GM12891 (cell line): Measurements from ENCODE around the gene HYCC1.

ENCODE experiments used
- POLR2A ChIP-seq: IDR thresholded peaks from 2 replicates; pipeline ENCODE4 v1.6.1; 2011; ENCODE audit warnings: low read depth, low read length, control low read depth
- POLR2AphosphoS5 ChIP-seq: IDR thresholded peaks from 2 replicates; pipeline ENCODE4 v1.6.1; 2011; ENCODE audit warnings: low read depth, low read length, control low read depth
- POU2F2 ChIP-seq: IDR thresholded peaks from 2 replicates; pipeline ENCODE4 v1.6.1; 2011; ENCODE audit warnings: low read depth, mild to moderate bottlenecking, control low read depth, low read length, moderate library complexity
- TAF1 ChIP-seq: IDR thresholded peaks from 2 replicates; pipeline ENCODE4 v1.6.1; 2011; ENCODE audit warnings: low read depth, low read length, control low read depth

- no peak for TF ChIP-seq POLR2AphosphoS5
- TF ChIP-seq TAF1, result no peak
- TF ChIP-seq POLR2A, result no peak
- TF ChIP-seq POU2F2, result no peak
These were observed 29.5 kb upstream of the HYCC1 start for GRCh38 chr7:23043441-23043840.
